Transverse colon (tissue), 4 donors: ENCODE results near the gene UNC93A.

Source experiments
- POLR2AphosphoS5 ChIP-seq, 3 donors: sonication (generic); formaldehyde crosslinking; IDR thresholded peaks; one replicate each; pipeline ENCODE4 v1.6.1; 2016; ENCODE audit warnings: antibody characterized with exemption in 3 of 3
- TF ChIP-seq, protein P1 (sequence below), 5 experiments: fragments of 200-600 bp in 3 of 5; fragments of 450-650 bp in 2 of 5; sonication (generic) in 3 of 5; IDR thresholded peaks; 1 replicate in 2 of 5; 2 replicates in 3 of 5; pipeline ENCODE4 v1.5.1; 2016 to 2017; ENCODE audit warnings: antibody characterized with exemption in 5 of 5, inconsistent platforms in 3 of 5, mild to moderate bottlenecking in 2 of 5, moderate library complexity in 1 of 5

DNA sequence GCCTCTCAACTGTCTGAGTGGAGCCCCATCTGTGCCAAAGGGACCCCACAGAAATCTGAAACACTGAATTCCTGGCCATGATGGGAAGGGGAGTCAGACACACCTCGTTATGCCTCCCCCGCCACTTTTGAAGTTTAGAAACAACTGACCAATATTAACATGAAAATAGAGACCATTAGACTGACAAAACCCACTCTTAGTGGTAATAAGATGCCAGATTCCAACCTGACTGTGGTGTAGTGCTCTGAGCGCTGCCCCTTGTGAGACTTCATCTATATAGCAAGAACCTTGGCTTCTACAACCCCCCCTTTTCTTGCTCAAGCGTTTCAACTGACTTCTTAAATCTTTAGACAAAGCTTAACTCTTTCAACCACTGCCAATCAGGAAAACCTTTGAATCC, 46.1 kb upstream of the UNC93A start:
- TF ChIP-seq POLR2AphosphoS5 (IDR thresholded peaks at IDR 0.05): no peak
- TF ChIP-seq, protein P1, sequence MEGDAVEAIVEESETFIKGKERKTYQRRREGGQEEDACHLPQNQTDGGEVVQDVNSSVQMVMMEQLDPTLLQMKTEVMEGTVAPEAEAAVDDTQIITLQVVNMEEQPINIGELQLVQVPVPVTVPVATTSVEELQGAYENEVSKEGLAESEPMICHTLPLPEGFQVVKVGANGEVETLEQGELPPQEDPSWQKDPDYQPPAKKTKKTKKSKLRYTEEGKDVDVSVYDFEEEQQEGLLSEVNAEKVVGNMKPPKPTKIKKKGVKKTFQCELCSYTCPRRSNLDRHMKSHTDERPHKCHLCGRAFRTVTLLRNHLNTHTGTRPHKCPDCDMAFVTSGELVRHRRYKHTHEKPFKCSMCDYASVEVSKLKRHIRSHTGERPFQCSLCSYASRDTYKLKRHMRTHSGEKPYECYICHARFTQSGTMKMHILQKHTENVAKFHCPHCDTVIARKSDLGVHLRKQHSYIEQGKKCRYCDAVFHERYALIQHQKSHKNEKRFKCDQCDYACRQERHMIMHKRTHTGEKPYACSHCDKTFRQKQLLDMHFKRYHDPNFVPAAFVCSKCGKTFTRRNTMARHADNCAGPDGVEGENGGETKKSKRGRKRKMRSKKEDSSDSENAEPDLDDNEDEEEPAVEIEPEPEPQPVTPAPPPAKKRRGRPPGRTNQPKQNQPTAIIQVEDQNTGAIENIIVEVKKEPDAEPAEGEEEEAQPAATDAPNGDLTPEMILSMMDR (IDR thresholded peaks at IDR 0.05): no peak
